GM19395 (cell line): ENCODE results near the gene STK10.

Experiments
- ATAC-seq: cut with Tn5 transposase; IDR thresholded peaks from one replicate; pipeline ENCODE4 v1.9.1; 2021; ENCODE audit warnings: mild to moderate bottlenecking, moderate library complexity; ENCODE audit not compliant: unreplicated experiment

The STK10 gene

GRCh38 chr5:172063463-172064235, 124.4 kb downstream of the STK10 start:
- no peak for ATAC-seq

- ATAC-seq, result no peak
Observed at GRCh38 chr5:172059661-172060100, 128.3 kb downstream of the STK10 start.

- ATAC-seq, result no peak
Observed at GRCh38 chr5:172058088-172058487, 129.9 kb downstream of the STK10 start.

- no peak for ATAC-seq
Observed at GRCh38 chr5:172055996-172056395, 132.0 kb downstream of the STK10 start.

GRCh38 chr5:172055421-172055820, 132.6 kb downstream of the STK10 start:
- no peak for ATAC-seq

- no peak for ATAC-seq
Observed at GRCh38 chr5:172054611-172055153, 133.3 kb downstream of the STK10 start.

GRCh38 chr5:172052450-172053236, 135.4 kb downstream of the STK10 start:
- ATAC-seq, result no peak

GRCh38 chr5:172051643-172052339, 136.2 kb downstream of the STK10 start:
- ATAC-seq, result no peak

- no peak for ATAC-seq
Observed at GRCh38 chr5:172050080-172050479, 137.9 kb downstream of the STK10 start.

- no peak for ATAC-seq
Observed at GRCh38 chr5:172049226-172049796, 138.7 kb downstream of the STK10 start.

GRCh38 chr5:172048539-172049101, 139.4 kb downstream of the STK10 start:
- ATAC-seq, result no peak

GRCh38 chr5:172048170-172048422, 139.9 kb downstream of the STK10 start:
- no peak for ATAC-seq

- no peak for ATAC-seq
Observed at GRCh38 chr5:172046593-172046992, 141.4 kb downstream of the STK10 start.

GRCh38 chr5:172045315-172045632, 142.8 kb downstream of the STK10 start:
- ATAC-seq, result no peak

- ATAC-seq, result no peak
Observed at GRCh38 chr5:172044631-172045314, 143.3 kb downstream of the STK10 start.

GRCh38 chr5:172043865-172044264, 144.2 kb downstream of the STK10 start:
- no peak for ATAC-seq

GRCh38 chr5:172042183-172042582, 145.8 kb downstream of the STK10 start:
- ATAC-seq, result no peak

GRCh38 chr5:172038167-172038566, 149.9 kb downstream of the STK10 start:
- no peak for ATAC-seq

- ATAC-seq, result peak; percentile 81
Observed at GRCh38 chr5:172035049-172035448, 153.0 kb downstream of the STK10 start.

- no peak for ATAC-seq
Observed at GRCh38 chr5:172031894-172032461, 156.0 kb downstream of the STK10 start.
